WTC11 (cell line): ENCODE results near the gene KHDC3L.

Experiments used
- NR3C1 ChIP-seq: sonication (generic); formaldehyde crosslinking; conservative IDR thresholded peaks from 2 replicates; pipeline ENCODE4 v1.8.1; 2023; ENCODE audit warnings: low read depth, mild to moderate bottlenecking, missing genetic modification reagents
- SP1 ChIP-seq: sonication (generic); formaldehyde crosslinking; conservative IDR thresholded peaks from 2 replicates; pipeline ENCODE4 v1.8.1; 2022; ENCODE audit warnings: missing genetic modification reagents
- TF ChIP-seq, protein P1 (sequence below): sonication (generic); formaldehyde crosslinking; IDR thresholded peaks from 2 replicates; pipeline ENCODE4 v1.8.1; 2022; ENCODE audit warnings: low read depth, missing genetic modification reagents, borderline replicate concordance
- TF ChIP-seq, protein P2 (sequence below): fragments of 200-600 bp; IDR thresholded peaks from 2 replicates; pipeline ENCODE4 v1.8.0; 2022; ENCODE audit warnings: antibody characterized with exemption
- TF ChIP-seq, protein P3 (sequence below): sonication (generic); formaldehyde crosslinking; IDR thresholded peaks from 2 replicates; pipeline ENCODE4 v1.8.0; 2022; ENCODE audit warnings: mild to moderate bottlenecking, missing genetic modification reagents

DNA sequence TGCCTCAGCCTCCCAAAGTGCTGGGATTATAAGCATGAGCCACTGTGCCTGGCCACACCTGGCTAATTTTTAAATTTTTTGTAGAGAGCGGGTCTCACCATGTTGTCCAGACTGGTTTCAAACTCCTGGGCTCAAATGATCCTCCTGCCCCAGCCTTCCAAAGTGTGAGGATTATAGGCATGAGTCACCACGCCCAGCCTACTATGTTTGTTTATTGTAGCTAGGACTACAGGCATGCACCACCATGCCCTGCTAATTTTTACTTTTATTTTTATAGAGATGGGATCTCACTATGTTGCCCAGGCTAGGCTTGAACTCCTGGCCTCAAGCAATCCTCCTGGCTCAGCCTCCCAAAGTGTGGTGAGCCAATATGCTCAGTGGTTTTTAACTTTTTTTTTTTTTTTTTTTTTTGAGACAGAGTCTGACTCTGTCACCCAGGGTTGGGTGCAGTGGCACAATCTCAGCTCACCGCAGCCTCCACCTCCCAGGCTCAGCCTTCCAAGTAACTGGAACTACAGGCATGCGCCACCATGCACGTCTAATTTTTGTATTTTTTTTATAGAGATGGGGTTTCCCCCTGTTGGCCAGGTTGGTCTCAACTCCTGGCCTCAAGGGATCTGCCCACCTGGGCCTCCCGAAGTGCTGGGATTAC is 20.1 kb downstream of the KHDC3L start:
- TF ChIP-seq, protein P1, sequence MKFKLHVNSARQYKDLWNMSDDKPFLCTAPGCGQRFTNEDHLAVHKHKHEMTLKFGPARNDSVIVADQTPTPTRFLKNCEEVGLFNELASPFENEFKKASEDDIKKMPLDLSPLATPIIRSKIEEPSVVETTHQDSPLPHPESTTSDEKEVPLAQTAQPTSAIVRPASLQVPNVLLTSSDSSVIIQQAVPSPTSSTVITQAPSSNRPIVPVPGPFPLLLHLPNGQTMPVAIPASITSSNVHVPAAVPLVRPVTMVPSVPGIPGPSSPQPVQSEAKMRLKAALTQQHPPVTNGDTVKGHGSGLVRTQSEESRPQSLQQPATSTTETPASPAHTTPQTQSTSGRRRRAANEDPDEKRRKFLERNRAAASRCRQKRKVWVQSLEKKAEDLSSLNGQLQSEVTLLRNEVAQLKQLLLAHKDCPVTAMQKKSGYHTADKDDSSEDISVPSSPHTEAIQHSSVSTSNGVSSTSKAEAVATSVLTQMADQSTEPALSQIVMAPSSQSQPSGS (CRISPR knock-in tag) = no peak
- TF ChIP-seq, protein P2, sequence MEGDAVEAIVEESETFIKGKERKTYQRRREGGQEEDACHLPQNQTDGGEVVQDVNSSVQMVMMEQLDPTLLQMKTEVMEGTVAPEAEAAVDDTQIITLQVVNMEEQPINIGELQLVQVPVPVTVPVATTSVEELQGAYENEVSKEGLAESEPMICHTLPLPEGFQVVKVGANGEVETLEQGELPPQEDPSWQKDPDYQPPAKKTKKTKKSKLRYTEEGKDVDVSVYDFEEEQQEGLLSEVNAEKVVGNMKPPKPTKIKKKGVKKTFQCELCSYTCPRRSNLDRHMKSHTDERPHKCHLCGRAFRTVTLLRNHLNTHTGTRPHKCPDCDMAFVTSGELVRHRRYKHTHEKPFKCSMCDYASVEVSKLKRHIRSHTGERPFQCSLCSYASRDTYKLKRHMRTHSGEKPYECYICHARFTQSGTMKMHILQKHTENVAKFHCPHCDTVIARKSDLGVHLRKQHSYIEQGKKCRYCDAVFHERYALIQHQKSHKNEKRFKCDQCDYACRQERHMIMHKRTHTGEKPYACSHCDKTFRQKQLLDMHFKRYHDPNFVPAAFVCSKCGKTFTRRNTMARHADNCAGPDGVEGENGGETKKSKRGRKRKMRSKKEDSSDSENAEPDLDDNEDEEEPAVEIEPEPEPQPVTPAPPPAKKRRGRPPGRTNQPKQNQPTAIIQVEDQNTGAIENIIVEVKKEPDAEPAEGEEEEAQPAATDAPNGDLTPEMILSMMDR = no peak
- TF ChIP-seq SP1 (CRISPR knock-in tag) = no peak
- TF ChIP-seq, protein P3, sequence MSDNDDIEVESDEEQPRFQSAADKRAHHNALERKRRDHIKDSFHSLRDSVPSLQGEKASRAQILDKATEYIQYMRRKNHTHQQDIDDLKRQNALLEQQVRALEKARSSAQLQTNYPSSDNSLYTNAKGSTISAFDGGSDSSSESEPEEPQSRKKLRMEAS (CRISPR knock-in tag) = no peak
- no peak for TF ChIP-seq NR3C1 (CRISPR knock-in tag)
